Measurements from ENCODE around the gene SDS. TPM values are rescaled to one million over a fixed set of nuclear protein-coding genes. Genes with fewer than 3 reads are reported as not detected.

The SDS gene
- total and polyA plus RNA-seq, 2 of the 13 experiments (the other 11 are each of a cell fraction or from before 2014, with no cell fraction given), result not detected

GRCh38 chr12:113358381-113359132, 45.1 kb downstream of the SDS start, which contains the start of gene PLBD2 (continued):
- TF ChIP-seq PHF21A (CRISPR knock-in tag; IDR thresholded peaks at IDR 0.05) (no peak), DRAP1 (CRISPR knock-in tag; IDR thresholded peaks at IDR 0.05) (peak; percentile 43; the same call in 1 of the 2 replicates), ZFP90 (CRISPR knock-in tag; IDR thresholded peaks at IDR 0.05; ENCODE audit: borderline replicate concordance) (0 out of 2 replicates have a peak, but pooled peaks have one; percentile 45), PRDM15 (CRISPR knock-in tag; IDR thresholded peaks at IDR 0.05) (no peak), ZNF292 (CRISPR knock-in tag; IDR thresholded peaks at IDR 0.05; ENCODE audit: borderline replicate concordance, low read depth) (no peak), KAT7 (CRISPR knock-in tag; IDR thresholded peaks at IDR 0.05; ENCODE audit: borderline replicate concordance) (no peak; the same call in 1 of the 2 replicates), ZNF550 (CRISPR knock-in tag; IDR thresholded peaks at IDR 0.05; ENCODE audit: borderline replicate concordance) (no peak), ZSCAN5A (CRISPR knock-in tag; IDR thresholded peaks at IDR 0.05; ENCODE audit: borderline replicate concordance) (no peak), ZNF383 (CRISPR knock-in tag; IDR thresholded peaks at IDR 0.05; ENCODE audit: borderline replicate concordance) (no peak), ZNF564 (CRISPR knock-in tag; IDR thresholded peaks at IDR 0.05) (0 out of 2 replicates have a peak, but pooled peaks have one; percentile 64), TEF (CRISPR knock-in tag; IDR thresholded peaks at IDR 0.05) (no peak)
- TF ChIP-seq, protein P1, sequence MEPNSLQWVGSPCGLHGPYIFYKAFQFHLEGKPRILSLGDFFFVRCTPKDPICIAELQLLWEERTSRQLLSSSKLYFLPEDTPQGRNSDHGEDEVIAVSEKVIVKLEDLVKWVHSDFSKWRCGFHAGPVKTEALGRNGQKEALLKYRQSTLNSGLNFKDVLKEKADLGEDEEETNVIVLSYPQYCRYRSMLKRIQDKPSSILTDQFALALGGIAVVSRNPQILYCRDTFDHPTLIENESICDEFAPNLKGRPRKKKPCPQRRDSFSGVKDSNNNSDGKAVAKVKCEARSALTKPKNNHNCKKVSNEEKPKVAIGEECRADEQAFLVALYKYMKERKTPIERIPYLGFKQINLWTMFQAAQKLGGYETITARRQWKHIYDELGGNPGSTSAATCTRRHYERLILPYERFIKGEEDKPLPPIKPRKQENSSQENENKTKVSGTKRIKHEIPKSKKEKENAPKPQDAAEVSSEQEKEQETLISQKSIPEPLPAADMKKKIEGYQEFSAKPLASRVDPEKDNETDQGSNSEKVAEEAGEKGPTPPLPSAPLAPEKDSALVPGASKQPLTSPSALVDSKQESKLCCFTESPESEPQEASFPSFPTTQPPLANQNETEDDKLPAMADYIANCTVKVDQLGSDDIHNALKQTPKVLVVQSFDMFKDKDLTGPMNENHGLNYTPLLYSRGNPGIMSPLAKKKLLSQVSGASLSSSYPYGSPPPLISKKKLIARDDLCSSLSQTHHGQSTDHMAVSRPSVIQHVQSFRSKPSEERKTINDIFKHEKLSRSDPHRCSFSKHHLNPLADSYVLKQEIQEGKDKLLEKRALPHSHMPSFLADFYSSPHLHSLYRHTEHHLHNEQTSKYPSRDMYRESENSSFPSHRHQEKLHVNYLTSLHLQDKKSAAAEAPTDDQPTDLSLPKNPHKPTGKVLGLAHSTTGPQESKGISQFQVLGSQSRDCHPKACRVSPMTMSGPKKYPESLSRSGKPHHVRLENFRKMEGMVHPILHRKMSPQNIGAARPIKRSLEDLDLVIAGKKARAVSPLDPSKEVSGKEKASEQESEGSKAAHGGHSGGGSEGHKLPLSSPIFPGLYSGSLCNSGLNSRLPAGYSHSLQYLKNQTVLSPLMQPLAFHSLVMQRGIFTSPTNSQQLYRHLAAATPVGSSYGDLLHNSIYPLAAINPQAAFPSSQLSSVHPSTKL (CRISPR knock-in tag; IDR thresholded peaks at IDR 0.05), result peak; percentile 47; the same call in 1 of the 2 replicates
- TF ChIP-seq, protein P2, sequence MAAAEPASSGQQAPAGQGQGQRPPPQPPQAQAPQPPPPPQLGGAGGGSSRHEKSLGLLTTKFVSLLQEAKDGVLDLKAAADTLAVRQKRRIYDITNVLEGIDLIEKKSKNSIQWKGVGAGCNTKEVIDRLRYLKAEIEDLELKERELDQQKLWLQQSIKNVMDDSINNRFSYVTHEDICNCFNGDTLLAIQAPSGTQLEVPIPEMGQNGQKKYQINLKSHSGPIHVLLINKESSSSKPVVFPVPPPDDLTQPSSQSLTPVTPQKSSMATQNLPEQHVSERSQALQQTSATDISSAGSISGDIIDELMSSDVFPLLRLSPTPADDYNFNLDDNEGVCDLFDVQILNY (CRISPR knock-in tag; conservative IDR thresholded peaks at IDR 0.05), result no peak
